ENCODE measurements around the gene INTS12.
"Not testable (repeated sequence)": the region's sequence is repeated elsewhere in the genome, so short reads cannot be mapped to it uniquely, and the experiment has no call there.

DNA sequence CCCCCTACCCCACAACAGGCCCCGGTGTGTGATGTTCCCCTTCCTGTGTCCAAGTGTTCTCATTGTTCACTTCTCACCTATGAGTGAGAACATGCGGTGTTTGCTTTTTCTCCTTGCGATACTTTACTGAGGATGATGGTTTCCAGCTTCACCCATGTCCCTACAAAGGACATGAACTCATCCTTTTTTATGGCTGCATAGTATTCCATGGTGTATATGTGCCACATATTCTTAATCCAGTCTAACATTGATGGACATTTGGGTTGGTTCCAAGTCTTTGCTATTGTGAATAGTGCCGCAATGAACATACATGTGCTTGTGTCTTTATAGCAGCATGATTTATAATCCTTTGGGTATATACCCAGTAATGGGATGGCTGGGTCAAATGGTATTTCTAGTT, 21.4 kb upstream of the INTS12 start:
- TF ChIP-seq, protein P1, sequence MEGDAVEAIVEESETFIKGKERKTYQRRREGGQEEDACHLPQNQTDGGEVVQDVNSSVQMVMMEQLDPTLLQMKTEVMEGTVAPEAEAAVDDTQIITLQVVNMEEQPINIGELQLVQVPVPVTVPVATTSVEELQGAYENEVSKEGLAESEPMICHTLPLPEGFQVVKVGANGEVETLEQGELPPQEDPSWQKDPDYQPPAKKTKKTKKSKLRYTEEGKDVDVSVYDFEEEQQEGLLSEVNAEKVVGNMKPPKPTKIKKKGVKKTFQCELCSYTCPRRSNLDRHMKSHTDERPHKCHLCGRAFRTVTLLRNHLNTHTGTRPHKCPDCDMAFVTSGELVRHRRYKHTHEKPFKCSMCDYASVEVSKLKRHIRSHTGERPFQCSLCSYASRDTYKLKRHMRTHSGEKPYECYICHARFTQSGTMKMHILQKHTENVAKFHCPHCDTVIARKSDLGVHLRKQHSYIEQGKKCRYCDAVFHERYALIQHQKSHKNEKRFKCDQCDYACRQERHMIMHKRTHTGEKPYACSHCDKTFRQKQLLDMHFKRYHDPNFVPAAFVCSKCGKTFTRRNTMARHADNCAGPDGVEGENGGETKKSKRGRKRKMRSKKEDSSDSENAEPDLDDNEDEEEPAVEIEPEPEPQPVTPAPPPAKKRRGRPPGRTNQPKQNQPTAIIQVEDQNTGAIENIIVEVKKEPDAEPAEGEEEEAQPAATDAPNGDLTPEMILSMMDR (IDR thresholded peaks at IDR 0.05), result not testable (repeated sequence)
- not testable (repeated sequence) for TF ChIP-seq POLR2A (IDR thresholded peaks at IDR 0.05)

Data from testis (tissue), 2 donors.